ENCODE measurements around the gene KIAA0232.

KIAA0232 gene

GRCh38 chr4:6851962-6852361, 69.4 kb downstream of the KIAA0232 start:
- DNase-seq: no peak

DNA sequence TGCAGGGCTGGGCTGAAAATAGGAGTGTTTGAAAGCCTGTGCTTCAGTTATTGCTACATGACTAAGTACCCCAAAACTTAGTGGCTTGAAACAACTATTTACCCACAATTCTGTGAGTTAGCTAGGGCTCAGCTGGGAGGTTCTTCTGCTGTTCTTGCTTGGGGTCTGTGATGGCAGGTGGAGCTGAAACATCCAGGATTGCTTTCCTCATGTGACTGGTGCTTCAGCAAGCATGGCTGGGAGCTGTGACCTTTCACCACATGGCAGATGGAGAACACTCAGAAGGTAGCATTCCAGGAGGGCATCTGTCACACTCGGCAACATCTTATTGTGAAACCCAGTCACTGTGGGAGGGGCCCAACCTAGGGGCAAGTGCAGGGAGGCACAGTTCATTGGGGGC, 70.1 kb downstream of the KIAA0232 start:
- no peak for DNase-seq

- DNase-seq: no peak
These were observed 71.7 kb downstream of the KIAA0232 start for GRCh38 chr4:6854098-6854744.

DNA sequence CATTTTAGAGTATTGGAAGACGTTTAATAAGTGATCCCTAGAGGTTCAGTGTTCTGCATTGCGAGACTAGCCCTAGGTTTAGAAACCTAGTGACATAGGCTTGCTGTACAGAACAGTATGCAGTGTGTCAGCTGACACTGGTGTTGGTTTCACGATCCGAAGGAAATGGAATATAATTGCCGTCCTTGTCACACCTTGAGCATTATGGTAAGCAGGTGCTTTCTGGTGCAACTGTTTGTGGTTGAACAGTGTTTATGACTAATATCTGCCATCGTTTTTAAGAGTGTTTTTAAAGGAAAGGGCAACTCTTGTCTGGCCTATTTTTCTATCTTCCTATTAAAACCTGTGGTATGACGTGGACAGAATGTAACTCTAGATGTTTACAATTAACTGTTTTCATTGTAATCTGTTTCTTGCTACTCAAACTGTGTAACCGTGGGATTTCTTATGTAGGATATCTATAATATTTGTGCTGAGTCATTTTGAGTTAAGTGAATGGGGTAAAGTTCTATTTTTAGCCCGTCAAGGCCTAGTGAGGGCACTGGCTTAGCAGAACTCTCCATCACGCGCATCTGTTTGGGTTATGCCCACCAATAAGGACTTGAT, 73.3 kb downstream of the KIAA0232 start:
- peak; percentile 14 for DNase-seq

DNA sequence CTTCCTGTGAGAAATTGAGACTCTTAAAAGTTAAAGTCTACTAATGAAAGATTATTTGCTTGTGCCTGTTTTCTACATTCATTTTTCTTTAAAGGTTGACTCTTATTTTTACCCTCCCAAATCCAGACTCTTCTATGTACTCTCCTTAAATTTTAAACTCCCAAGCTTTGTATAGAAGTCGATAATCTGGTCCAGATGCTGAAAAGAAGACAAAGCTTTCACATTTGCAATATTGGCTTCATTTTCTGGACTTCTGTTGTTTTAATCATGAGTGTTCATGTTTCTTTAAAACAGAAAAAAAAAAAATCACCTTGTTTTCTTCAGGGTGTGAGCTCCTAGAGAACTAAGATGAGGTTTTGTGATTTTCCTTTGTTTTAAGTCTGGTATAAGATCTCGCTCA, 73.9 kb downstream of the KIAA0232 start:
- no peak for DNase-seq

DNA sequence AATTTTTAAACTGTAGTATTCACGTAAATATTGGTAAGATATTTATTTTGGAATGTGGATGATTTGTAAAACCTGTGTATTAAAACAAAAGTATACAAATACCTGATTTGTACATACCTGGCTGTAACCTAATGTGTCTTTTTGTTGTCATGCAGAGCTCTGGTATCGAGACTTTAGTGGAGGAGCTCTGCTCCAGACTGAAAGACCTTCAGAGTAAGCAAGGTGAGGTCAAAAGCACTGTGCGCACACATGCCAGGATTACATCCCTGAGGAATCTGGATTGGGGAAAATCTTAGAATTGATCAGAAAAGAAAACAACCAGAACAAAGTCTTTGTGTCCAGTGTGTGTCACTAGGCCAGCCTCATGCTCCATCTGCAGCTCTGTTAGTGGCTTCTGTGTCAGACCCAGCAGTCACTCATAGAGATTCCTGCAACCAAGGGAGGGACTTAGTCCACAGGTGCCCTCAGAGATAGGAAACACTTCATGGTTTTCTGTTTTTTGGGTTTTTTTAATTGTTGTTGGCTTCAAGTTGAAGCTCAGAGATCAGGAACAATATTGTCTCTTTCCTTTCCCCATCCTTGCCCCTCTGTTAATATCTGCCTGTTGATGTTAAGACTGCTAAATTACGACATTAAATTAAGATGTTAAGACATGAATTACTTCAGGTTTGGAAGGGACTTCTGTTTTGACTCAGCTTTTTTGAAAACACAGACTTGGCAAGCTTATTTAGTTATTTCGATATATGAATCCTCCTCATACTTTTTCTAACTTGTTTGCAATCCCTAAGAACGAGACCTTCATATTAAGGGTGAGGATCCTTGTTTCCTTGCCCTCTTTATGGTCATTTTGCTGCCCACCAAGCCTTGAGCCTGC, 74.7 kb downstream of the KIAA0232 start:
- DNase-seq: no peak

GRCh38 chr4:6858997-6859396, 76.5 kb downstream of the KIAA0232 start:
- no peak for DNase-seq

DNA sequence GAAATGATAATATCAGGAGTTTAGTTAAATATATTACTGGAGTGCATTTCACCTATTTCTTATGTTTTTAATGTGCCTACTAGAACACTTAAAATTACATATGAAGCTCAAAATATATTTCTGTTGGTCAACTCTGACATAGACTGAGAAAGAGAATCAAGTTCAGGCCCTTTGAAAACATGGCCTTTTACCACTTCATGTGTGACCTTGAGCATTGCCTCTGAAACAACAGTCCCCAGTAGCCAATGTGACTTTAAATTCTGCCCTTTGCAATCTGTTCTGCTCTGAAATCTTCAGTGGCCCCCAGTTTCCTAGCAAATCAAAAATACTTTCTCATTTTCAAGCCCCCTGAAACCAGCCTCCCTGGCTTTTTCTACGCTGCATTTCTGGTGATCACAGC, 77.0 kb downstream of the KIAA0232 start:
- DNase-seq: no peak

- DNase-seq: no peak
These were observed 85.9 kb downstream of the KIAA0232 start for GRCh38 chr4:6868386-6868785.

DNA sequence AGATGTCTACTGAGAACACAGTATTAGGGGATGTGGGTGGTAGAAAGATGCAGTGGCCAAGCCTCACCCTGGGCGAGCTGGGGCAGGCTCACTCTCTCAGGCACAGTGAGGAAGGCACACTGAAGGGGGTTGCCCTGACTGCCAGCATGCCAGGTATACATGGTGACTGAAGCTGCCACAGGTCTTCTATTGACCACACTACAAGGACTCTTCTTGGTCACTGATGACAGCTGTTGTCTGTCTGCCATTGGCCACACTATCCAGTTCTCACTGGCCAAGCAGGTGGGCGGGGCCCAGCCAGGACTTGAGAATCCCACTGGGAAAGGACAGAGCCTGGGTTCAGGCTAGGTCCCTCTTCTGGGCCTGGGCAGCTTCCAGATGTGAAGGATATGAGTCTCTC, 87.4 kb downstream of the KIAA0232 start:
- DNase-seq: no peak

GRCh38 chr4:6873291-6873690, 90.8 kb downstream of the KIAA0232 start:
- DNase-seq: peak; percentile 19

- peak; percentile 51 for DNase-seq
These were observed 91.4 kb downstream of the KIAA0232 start for GRCh38 chr4:6873792-6874461.

DNA sequence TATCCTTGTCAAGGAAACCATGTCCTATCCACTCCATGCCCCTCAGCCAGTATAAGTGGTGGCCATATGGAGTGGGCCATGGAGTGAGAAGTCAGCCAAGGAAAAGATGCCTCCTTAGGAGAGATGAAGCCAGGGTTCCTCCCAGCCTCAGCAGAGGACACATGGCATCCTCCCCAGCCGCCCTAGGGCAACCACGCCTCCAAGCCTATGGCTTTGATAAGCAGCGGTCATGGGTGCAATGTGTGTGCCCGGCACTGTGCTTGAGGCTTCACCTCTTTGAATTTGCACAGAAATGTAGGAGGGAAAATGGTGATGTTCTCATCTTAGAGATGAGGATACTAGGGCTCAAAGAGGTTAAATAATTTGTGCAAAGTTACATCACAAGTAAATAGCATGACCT, 92.5 kb downstream of the KIAA0232 start:
- DNase-seq: no peak

DNA sequence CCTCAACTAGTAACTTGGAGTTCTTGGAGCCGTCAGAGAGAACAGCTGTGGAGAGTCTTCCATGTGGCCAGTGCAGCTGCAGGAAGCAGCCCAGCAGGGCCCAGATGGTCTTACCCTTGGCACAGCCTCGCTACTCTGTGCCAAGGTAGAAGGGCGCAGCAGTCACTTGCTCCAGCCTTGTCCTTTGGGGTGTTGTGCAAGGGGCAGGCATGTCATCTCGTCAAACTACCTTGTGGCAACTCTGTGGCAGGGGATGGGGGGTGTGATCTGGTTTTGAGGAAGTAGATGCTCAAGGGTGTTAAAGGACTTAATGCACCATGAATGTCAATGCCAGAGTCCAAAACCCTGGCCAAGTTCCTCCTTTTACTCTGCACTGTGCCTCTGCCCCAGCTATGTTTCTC, 92.9 kb downstream of the KIAA0232 start:
- no peak for DNase-seq

DNA sequence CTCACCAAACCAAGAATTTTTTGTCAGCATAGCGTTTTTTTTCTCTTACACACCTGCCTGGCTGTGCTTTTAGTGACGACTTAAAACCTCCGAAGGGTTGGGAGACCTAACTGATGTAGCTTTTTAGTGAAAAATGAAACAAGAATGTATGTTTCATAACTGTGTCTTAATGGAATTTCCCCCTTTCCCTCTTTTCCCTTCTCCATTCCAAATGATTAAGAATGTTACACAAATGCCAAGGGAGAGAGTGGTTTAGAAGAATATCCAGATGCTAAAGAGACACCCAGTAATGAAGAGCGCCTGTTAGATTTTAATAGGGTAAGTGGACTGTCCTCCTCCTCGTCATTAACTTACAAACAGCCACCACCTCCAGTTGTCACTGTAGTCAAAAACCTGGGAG, 93.9 kb downstream of the KIAA0232 start:
- DNase-seq: no peak

GRCh38 chr4:6877067-6877466, 94.5 kb downstream of the KIAA0232 start:
- DNase-seq: no peak

GRCh38 chr4:6878451-6879059, 96.0 kb downstream of the KIAA0232 start:
- no peak for DNase-seq

DNA sequence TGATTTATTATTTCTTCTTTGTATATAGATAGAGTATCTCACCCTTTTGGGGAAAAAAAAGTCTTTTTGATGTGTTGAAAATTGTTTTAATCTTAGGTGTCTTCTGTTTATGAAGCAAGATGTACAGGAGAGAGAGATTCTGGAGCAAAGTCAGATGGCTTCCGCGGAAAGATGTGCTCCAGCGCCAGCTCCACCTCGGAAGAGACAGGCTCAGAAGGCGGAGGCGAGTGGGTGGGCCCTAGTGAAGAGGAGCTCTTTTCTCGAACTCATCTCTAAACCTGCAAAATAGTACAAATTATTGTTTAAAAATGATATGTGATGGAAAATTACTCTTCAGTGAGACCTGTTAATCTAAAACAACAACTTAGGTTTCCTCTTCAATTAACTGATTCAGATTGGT, 98.2 kb downstream of the KIAA0232 start:
- no peak for DNase-seq

DNA sequence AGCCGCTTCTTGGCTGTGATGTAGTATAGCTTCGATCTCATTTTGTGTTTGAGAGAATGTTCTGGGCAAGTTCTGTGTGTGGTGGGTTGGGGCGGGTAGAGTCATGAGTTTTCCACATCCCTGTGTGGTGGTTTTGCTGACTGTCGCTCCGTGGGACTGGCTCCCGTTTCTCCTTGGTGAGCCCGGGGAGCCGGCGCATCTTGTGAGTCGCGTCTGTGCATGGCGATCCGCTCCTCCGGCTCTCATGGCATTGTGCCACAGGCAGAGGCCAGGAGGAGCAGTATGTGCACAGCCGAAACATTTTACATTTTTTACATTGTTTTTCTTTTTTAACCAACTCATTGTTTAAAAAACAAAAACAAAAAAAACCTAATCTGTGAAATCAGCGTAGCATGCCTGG, 99.4 kb downstream of the KIAA0232 start:
- no peak for DNase-seq

GRCh38 chr4:6884341-6884870, 101.9 kb downstream of the KIAA0232 start:
- DNase-seq: no peak

DNA sequence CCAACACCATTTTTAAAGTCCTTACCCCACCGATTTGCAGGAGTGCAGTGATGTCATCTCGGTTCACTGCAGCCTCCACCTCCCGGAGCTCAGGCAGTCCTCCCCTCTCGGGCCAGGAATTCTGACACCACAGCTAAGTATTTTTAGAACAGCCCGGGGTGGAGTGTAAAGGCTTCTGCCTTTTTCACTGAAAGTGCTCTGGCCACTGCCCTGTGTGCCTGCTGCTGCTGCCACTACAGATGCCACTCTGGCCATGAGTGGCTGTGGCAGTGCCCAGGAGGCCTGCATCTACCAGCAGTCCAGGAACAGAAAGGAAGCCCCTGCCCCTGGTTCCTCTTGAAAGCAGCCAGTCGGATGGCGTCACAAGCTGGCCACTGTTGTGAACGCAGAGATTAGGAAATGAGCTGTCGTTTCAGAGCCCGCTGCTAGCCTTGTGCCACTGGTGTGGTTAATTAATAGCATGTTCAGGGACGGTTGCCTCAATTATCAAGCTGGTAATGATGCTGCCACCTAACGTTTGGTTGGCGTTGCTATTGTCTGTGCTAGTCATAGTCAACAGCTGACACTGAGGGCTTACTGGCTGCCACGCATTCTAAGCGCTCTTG, 103.5 kb downstream of the KIAA0232 start:
- DNase-seq: peak; percentile 89

DNA sequence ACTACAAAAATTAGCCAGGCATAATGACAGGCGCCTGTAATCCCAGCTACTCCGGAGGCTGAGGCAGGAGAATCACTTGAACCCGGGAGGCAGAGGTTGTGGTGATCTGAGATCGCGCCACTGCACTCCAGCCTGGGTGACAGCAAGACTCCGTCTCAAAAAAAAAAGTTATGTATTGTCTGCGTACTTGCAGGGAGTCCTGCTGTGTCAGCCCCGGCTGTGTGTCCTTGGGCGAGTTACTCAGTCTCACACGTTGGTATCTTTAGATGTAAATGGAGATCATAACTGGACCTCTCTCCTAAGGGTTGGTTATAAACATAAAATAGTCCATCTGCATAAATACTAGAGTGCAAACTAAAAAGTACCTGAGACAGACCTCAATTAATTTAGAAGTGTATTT, 104.4 kb downstream of the KIAA0232 start:
- DNase-seq: no peak
